Measurements from ENCODE around the gene IFNW1.
A peak's percentile ranks its signal among the peaks of the same experiment; 100 is the strongest.
"Not testable (repeated sequence)": the region's sequence is repeated elsewhere in the genome, so short reads cannot be mapped to it uniquely, and the experiment has no call there.

Gene IFNW1

DNA sequence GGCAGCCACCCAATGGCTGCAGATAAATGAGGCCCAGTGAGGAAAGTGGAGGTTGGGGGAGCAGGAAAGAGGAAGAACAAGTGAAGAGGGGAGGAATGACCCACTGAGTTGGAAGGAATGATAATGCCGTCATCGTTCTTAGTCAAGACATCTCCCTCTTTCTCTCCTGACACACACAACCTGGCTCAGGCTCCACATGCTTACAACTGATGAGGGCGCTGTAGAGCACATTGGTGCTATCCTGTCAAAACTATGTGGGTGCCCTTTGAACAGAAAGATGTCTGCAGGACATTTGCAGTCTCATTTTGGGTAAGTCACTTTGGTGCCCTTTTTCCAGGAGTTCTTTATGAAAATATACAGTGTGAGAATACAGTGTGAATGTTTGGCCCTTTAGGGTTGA, 5.9 kb downstream of the IFNW1 start:
- H3K4me3 Mint-ChIP-seq = no peak overlapping the region
- H3K4me1 Mint-ChIP-seq = no peaks in the 10 kb centered on the region
- no peak for DNase-seq
- ATAC-seq = no peak
- H3K27me3 Mint-ChIP-seq = no peaks in the 10 kb centered on the region
- no peak overlapping the region for H3K27ac Mint-ChIP-seq
- no peaks in the 10 kb centered on the region for H3K36me3 Mint-ChIP-seq (ENCODE audit: low read depth)
- no peaks in the 10 kb centered on the region for H3K9me3 Mint-ChIP-seq

DNA sequence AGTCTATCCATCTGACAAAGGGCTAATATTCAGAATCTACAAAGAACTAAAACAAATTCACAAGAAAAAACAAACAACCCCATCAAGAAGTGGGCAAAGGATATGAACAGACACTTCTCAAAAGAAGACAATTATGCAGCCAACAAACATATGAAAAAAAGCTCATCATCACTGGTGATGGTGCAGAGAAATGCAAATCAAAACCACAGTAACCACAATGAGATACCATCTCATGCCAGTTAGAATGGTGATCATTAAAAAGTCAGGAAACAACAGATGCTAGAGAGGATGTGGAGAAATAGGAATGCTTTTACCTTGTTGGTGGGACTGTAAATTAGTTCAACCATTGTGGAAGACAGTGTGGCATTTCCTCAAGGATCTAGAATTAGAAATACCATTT, 13.4 kb downstream of the IFNW1 start:
- peak overlapping the region; percentile 41 for H3K27ac Mint-ChIP-seq
- not testable (repeated sequence) for ATAC-seq; H3K36me3 Mint-ChIP-seq (ENCODE audit: low read depth); H3K4me1 Mint-ChIP-seq; H3K4me3 Mint-ChIP-seq; DNase-seq
- H3K9me3 Mint-ChIP-seq = peaks cover 11% of the 10 kb centered on the region
- peaks cover 11% of the 10 kb centered on the region for H3K27me3 Mint-ChIP-seq

DNA sequence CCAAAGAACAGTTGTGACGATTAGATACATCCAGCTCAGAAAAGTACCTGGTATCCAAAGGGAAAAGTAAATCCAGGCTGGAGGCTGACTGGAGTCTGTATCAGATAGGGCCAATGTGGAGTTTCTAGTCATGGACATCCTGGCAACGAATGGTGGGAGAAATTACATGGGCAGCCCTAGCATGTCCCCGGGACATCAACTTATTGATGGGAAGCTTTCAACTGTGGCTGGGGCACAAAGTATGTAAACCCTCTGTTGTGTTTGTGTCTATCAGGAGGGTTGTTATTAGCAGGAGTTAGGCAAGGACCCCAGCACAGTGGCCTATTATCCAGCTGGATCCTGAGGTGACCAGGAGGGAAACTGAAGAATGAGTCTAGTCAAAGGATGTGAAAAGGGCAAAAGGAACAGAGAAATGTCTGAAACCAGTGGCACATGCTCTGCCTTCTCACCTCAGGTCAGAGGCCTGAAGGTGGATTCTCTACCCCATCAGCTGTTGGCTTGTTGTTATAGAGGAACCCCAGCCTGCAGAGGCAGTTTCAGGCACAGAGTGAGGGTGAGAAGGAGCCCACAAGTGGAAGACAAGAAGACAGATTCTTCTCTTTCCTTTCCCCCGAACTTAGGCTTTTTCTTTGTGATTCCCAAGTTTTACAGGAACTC, 19.9 kb downstream of the IFNW1 start:
- no peak overlapping the region for H3K4me3 Mint-ChIP-seq
- ATAC-seq (peak; percentile 64), DNase-seq (no peak)
- H3K27me3 Mint-ChIP-seq = peaks cover 19% of the 10 kb centered on the region
- H3K4me1 Mint-ChIP-seq = peaks cover 18% of the 10 kb centered on the region
- H3K27ac Mint-ChIP-seq = no peak overlapping the region
- H3K36me3 Mint-ChIP-seq (ENCODE audit: low read depth) = no peaks in the 10 kb centered on the region
- no peaks in the 10 kb centered on the region for H3K9me3 Mint-ChIP-seq

DNA sequence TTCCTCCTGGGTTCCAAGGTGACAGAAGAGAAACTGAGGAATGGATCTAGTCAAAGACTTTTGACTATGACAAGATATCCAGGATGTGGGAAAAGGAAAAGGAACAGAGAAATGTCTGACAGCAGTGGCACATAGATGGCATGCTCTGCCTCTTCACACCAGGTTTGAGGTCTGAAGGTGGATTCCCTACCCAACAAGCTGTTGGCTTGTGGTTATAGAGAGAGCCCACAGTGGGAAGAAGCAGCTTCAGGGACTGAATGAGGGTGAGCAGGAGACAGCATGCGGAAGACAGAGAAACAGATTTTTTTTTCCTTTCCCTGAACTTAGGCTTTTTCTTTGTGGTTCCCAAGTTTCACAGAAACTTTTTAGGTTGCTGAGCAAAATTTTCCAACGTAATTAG, 20.6 kb downstream of the IFNW1 start:
- H3K27me3 Mint-ChIP-seq = peaks cover 18% of the 10 kb centered on the region
- no peak overlapping the region for H3K4me3 Mint-ChIP-seq
- H3K27ac Mint-ChIP-seq = no peak overlapping the region
- DNase-seq (no peak), ATAC-seq (peak; percentile 89)
- H3K36me3 Mint-ChIP-seq (ENCODE audit: low read depth) = no peaks in the 10 kb centered on the region
- peaks cover 18% of the 10 kb centered on the region for H3K4me1 Mint-ChIP-seq
- H3K9me3 Mint-ChIP-seq = no peaks in the 10 kb centered on the region

DNA sequence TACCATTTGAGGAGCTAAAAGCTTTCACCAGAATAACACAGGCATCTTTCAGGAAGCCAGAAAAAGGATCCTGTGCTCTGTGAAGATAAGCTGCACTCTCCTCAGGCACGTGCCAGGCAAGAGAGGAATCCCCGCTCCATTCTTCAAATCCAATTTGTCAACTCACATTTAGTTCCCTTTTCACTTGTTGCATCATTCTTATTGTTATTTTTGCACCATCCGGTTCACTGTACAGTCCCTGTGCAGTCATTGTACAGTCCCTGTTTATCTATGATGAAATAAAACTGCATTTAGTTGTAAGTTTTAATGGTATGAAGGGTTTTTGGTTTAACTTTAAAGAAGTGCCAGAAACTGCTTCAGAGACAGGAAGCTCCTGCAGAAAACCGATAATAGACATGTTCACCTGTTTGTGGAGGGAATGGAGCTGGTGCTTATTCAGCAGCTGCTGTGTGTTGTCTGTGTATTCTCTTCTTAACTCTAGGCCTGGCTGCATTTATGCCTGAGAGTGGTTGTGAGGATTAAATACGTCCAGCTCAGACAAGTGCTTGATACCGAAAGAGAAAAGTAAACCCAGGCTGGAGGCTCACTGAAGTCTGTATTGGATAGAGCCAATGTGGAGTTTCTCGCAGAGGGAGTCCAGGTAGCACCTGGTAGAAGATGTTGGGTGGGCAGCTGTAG, 22.4 kb downstream of the IFNW1 start:
- H3K9me3 Mint-ChIP-seq = no peaks in the 10 kb centered on the region
- ATAC-seq = no peak
- peaks cover 18% of the 10 kb centered on the region for H3K4me1 Mint-ChIP-seq

DNA sequence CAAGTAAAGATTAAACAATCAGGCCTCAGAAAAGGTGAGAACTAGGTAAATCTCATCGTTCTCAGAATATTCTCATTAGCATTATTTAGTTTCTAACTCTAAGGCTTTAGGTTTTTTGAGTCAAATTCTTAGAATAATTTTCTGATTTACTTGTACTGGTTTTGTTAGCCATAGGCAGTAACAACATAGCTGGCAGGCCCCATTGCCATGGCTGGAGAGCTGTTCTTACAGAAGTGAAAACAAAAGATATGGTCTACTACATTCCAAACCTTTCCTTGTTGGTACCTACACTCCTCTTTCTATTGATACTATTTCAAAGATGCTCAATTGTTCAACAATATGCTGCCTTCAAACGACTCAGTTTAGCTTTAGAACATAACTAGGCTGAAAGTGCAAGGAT, 27.3 kb downstream of the IFNW1 start:
- DNase-seq (no peak), ATAC-seq (no peak)
- Mint-ChIP-seq H3K27me3 (peaks cover 12% of the 10 kb centered on the region), H3K4me1 (peaks cover 3% of the 10 kb centered on the region), H3K9me3 (no peaks in the 10 kb centered on the region), H3K36me3 (ENCODE audit: low read depth) (no peaks in the 10 kb centered on the region), H3K4me3 (no peak overlapping the region), H3K27ac (no peak overlapping the region)

More for the DNA sequence above, 22.4 kb downstream of the IFNW1 start:
- peaks cover 12% of the 10 kb centered on the region for H3K27me3 Mint-ChIP-seq
- no peak for DNase-seq
- no peaks in the 10 kb centered on the region for H3K36me3 Mint-ChIP-seq (ENCODE audit: low read depth)
- H3K27ac Mint-ChIP-seq = no peak overlapping the region
- no peak overlapping the region for H3K4me3 Mint-ChIP-seq

DNA sequence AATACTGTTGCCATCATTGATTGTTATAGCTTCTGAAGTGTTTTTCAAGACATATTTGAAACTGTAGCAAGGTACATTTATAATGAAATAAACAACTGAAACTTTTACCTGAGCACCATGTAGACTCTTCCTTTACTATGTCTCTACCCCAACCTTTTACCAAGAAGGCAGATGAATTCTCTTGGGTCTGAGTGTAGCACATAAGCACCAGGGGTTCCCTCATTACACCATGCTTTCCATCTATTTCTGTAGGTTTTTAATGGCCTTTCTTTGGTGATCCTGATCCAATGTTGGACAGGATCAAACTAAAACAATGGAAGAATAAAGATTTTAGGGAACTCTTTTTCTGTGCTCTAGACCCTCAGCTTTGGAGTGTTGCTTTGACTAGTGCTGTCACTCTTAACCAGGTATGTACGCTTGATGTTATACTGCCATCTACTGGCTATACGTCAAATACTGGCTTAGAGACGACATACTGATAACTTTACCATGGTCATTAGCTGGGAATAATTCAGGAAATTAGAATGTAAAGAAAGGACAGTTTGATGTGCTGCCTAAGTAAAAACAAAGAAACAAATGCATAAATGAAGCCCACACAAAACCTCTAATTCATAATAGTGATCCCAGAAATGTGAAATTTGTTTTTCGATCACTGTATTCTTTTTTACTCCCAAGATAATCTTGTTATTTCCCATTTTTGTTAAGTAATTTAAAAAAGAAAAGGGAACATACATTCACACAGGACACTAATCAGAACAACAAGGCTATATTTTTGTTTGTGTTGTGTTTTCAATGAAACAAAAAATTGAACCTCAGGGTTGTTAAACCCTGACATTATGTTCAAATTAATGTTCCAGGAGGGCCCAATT, 30.7 kb downstream of the IFNW1 start:
- Mint-ChIP-seq H3K4me3 (no peak overlapping the region), H3K27me3 (no peaks in the 10 kb centered on the region), H3K36me3 (ENCODE audit: low read depth) (no peaks in the 10 kb centered on the region), H3K9me3 (no peaks in the 10 kb centered on the region), H3K4me1 (no peaks in the 10 kb centered on the region), H3K27ac (no peak overlapping the region)
- DNase-seq (no peak), ATAC-seq (peak; percentile 89)

DNA sequence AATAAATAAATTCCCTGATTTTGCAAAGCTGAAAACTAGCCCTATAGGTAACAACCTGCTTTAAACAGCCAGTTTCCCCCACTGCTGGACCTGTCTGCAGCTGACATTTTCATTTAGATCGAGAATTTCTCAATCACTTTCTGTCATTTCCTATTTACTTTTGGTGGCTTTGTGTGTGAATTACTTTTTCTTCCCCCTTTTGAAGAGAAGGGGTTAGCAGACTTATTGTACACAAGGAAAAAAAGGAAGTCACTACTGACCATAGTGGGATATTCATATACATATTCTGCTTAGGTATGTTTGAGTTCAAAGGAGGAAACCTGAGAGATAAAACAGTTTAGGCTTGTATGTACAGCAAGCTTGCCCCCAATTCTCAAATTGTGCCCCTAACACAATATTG, 36.8 kb downstream of the IFNW1 start:
- Mint-ChIP-seq H3K4me1 (peaks cover 6% of the 10 kb centered on the region), H3K36me3 (ENCODE audit: low read depth) (no peaks in the 10 kb centered on the region), H3K27me3 (no peaks in the 10 kb centered on the region), H3K4me3 (no peak overlapping the region), H3K9me3 (no peaks in the 10 kb centered on the region), H3K27ac (no peak overlapping the region)
- DNase-seq (no peak), ATAC-seq (no peak)

DNA sequence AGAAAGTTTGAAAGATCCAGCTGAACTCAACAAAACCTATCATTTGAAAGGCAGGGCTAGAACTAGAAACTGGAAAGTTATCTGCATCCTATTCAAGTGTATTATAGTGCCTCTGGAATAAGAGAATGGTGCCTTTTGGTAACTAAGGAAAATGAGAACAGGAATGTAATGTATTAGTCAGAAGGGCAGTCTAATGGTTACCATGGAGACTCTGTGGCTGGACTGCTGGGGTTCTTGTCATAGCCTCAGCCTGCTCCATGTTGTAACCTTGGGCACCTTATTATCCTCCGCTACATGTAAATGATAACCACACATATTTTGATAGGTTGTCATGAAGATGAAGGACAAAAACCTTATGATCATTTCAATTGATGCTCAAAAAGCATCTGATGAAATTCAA, 39.3 kb downstream of the IFNW1 start:
- Mint-ChIP-seq H3K4me1 (peaks cover 13% of the 10 kb centered on the region), H3K27me3 (no peaks in the 10 kb centered on the region), H3K27ac (no peak overlapping the region), H3K4me3 (no peak overlapping the region), H3K36me3 (ENCODE audit: low read depth) (no peaks in the 10 kb centered on the region), H3K9me3 (no peaks in the 10 kb centered on the region)
- no peak for DNase-seq
- ATAC-seq = no peak

DNA sequence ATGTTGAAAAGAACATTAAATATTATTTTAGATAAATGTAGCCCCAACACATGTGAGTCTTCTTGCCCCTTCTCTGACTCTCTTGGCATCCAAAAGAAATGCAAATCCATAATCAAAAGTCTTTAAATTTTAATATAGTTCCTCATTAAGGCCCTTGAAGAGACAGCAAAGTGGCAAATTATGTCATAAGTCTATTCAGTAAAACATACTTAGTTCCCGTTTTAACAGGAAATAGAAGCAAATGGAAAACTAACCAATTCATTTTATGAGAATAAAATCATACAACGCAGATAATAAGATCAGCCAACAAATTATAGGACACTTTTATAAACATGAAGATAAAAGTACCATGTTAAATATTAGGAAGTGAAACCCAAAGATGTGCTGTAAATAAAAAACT, 43.8 kb downstream of the IFNW1 start:
- H3K36me3 Mint-ChIP-seq (ENCODE audit: low read depth) = no peaks in the 10 kb centered on the region
- no peak overlapping the region for H3K27ac Mint-ChIP-seq
- H3K4me1 Mint-ChIP-seq = peaks cover 39% of the 10 kb centered on the region
- ATAC-seq (no peak), DNase-seq (no peak)
- no peaks in the 10 kb centered on the region for H3K9me3 Mint-ChIP-seq
- no peak overlapping the region for H3K4me3 Mint-ChIP-seq
- no peaks in the 10 kb centered on the region for H3K27me3 Mint-ChIP-seq

DNA sequence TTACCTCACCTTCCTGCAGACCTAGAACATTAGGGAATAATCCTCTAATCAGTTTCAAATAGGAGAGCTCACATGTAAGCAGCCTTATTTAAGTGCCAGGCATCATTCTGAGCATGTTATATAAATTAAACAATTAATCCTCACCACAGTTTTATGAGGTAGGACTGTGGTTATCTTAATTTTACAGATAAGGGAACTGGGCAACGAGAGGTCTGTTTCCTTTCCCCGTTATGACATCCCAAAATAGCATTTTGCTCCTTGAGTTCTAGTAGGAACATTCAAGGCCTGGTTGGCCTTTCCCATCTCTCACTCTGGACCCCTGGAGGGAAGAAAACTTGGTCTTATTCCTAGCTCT, 44.8 kb downstream of the IFNW1 start:
- ATAC-seq = no peak
- no peaks in the 10 kb centered on the region for H3K9me3 Mint-ChIP-seq
- peak overlapping the region; percentile 91 for H3K27ac Mint-ChIP-seq
- no peaks in the 10 kb centered on the region for H3K36me3 Mint-ChIP-seq (ENCODE audit: low read depth)
- peaks cover 45% of the 10 kb centered on the region for H3K4me1 Mint-ChIP-seq
- H3K27me3 Mint-ChIP-seq = no peaks in the 10 kb centered on the region
- no peak for DNase-seq
- H3K4me3 Mint-ChIP-seq = peak overlapping the region; percentile 76

DNA sequence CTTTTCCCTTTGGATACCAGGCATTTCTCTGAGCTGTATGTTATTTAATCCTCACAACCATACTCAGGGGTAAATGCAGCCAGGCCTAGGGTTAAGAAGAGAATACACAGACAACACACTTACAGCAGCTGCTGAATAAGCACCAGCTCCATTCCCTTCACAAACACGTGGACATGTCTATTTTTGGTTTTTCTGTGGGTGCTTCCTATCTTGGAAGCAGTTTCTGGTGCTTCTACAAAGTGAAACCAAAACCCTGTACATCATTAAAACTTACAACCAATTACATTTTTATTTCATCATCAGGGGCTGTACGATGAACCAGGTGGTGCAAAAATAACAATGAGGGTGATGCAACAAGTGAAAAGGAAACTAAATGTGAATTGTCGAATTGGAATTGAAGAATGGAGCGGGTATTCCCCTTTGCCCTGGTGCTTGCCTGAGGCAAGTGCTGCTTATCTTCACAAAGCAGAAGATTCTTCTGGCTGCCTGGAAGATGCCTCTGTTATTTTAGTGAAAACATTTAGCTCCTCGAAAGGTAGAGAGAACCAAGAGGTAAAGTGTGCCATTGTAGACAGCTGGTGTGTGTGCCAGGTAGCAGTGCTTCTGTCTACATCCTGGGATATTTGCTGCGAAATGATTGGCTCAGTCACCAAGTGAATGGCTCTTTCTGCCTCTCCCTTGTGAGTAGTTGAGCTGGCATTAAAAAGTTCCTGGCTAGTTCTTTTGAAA, 45.3 kb downstream of the IFNW1 start:
- peak; percentile 92 for ATAC-seq
- no peaks in the 10 kb centered on the region for H3K9me3 Mint-ChIP-seq
- H3K27me3 Mint-ChIP-seq = no peaks in the 10 kb centered on the region
- peak overlapping the region; percentile 76 for H3K4me3 Mint-ChIP-seq
- peak overlapping the region; percentile 91 for H3K27ac Mint-ChIP-seq
- peaks cover 51% of the 10 kb centered on the region for H3K4me1 Mint-ChIP-seq
- no peaks in the 10 kb centered on the region for H3K36me3 Mint-ChIP-seq (ENCODE audit: low read depth)
- peak; percentile 28 for DNase-seq

DNA sequence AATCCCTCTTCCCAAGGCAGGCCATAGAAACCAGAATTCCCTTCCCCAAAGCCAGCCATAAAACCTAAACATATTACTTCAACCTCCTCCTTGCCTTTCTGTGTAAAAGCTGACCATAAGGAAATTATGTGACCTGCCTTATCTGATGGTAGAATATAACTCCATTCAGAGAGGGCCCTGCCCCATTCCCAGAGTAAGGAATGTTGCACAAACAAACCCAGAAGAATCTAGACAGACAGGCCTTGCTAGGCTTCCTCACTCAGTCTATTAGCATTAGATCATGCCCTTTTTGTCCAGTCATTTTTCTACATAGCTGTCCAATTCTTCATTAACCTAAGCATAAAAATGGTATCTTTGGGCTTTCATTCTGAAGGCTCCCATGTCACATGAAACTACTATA, 46.1 kb downstream of the IFNW1 start:
- no peaks in the 10 kb centered on the region for H3K9me3 Mint-ChIP-seq
- ATAC-seq = no peak
- H3K4me3 Mint-ChIP-seq = peak overlapping the region; percentile 76
- no peak for DNase-seq
- no peaks in the 10 kb centered on the region for H3K36me3 Mint-ChIP-seq (ENCODE audit: low read depth)
- H3K27ac Mint-ChIP-seq = peak overlapping the region; percentile 91
- H3K4me1 Mint-ChIP-seq = peaks cover 46% of the 10 kb centered on the region
- H3K27me3 Mint-ChIP-seq = no peaks in the 10 kb centered on the region

Data from activated naive CD8-positive, alpha-beta T cell treated with anti-CD3 and anti-CD28 coated beads, Interleukin-2, amount 50 U/mL, for 24 hours (primary cell).